ENCODE measurements around the gene SIPA1L3. TPM values are rescaled to one million over a fixed set of nuclear protein-coding genes. Genes with fewer than 3 reads are reported as not detected.

SIPA1L3 gene
- total and polyA plus RNA-seq, 4 donors: 9.6 to 50.5 (median 27.6) TPM

GRCh38 chr19:38196245-38196837, 289.3 kb downstream of the SIPA1L3 start:
- TF ChIP-seq CTCF (IDR thresholded peaks at IDR 0.05; ENCODE audit: control extremely low read depth, extremely low read depth): no peak
- Histone ChIP-seq H3K9me3 (ENCODE audit: control insufficient read depth in 4 of 4, insufficient read depth in 3 of 4, low read length in 3 of 4) (peaks cover 0 to 2% (median 0%) of the 10 kb centered on the region in 4 donors), H3K9ac (ENCODE audit: insufficient read depth in 1 of 2, low read length in 2 of 2) (no peak overlapping the region), H3K4me3 (no peak overlapping the region), H3K4me1 (ENCODE audit: control insufficient read depth in 5 of 5, insufficient read depth in 5 of 5, low read length in 5 of 5) (no peaks in the 10 kb centered on the region), H3K27ac (ENCODE audit: low read depth in 1 of 2, low read length in 1 of 2) (no peak overlapping the region), H3K36me3 (ENCODE audit: control insufficient read depth in 4 of 4, insufficient read depth in 4 of 4, low read length in 4 of 4) (peaks cover 0 to 39% (median 3%) of the 10 kb centered on the region in 4 donors), H3K27me3 (ENCODE audit: control insufficient read depth in 3 of 3, insufficient read depth in 3 of 3, low read length in 2 of 3) (no peaks in the 10 kb centered on the region)
- WGBS, 2 donors: 96 to 98% methylated on average over 13 of the region's 13 CpGs
- no peak for ATAC-seq (ENCODE audit: insufficient read depth, low FRiP score)
- no peak for DNase-seq

GRCh38 chr19:38196948-38197656, 290.1 kb downstream of the SIPA1L3 start:
- no peak for TF ChIP-seq CTCF (IDR thresholded peaks at IDR 0.05; ENCODE audit: control extremely low read depth, extremely low read depth)
- WGBS, 2 donors: 95% methylated on average over 23 of the region's 23 CpGs
- peaks cover 0 to 39% (median 8%) of the 10 kb centered on the region in 4 donors for H3K36me3 ChIP-seq (ENCODE audit: control insufficient read depth in 4 of 4, insufficient read depth in 4 of 4, low read length in 4 of 4)

GRCh38 chr19:38197937-38198704, 291.1 kb downstream of the SIPA1L3 start:
- 95% methylated on average over 25 of the region's 25 CpGs for WGBS, 2 donors
- Histone ChIP-seq H3K36me3 (ENCODE audit: control insufficient read depth in 4 of 4, insufficient read depth in 4 of 4, low read length in 4 of 4) (peaks cover 0 to 41% (median 9%) of the 10 kb centered on the region in 4 donors), H3K4me1 (ENCODE audit: control insufficient read depth in 5 of 5, insufficient read depth in 5 of 5, low read length in 5 of 5) (no peaks in the 10 kb centered on the region), H3K27ac (ENCODE audit: low read depth in 1 of 2, low read length in 1 of 2) (no peak overlapping the region), H3K4me3 (no peak overlapping the region), H3K27me3 (ENCODE audit: control insufficient read depth in 3 of 3, insufficient read depth in 3 of 3, low read length in 2 of 3) (no peaks in the 10 kb centered on the region), H3K9me3 (ENCODE audit: control insufficient read depth in 4 of 4, insufficient read depth in 3 of 4, low read length in 3 of 4) (peaks cover 0 to 2% (median 0%) of the 10 kb centered on the region in 4 donors), H3K9ac (ENCODE audit: insufficient read depth in 1 of 2, low read length in 2 of 2) (no peak overlapping the region)
- DNase-seq (no peak), ATAC-seq (ENCODE audit: insufficient read depth, low FRiP score) (no peak)
- TF ChIP-seq CTCF (IDR thresholded peaks at IDR 0.05; ENCODE audit: control extremely low read depth, extremely low read depth): no peak

More at GRCh38 chr19:38196948-38197656, 290.1 kb downstream of the SIPA1L3 start:
- H3K9me3 ChIP-seq (ENCODE audit: control insufficient read depth in 4 of 4, insufficient read depth in 3 of 4, low read length in 3 of 4): peaks cover 0 to 2% (median 0%) of the 10 kb centered on the region in 4 donors
- DNase-seq: no peak
- H3K9ac ChIP-seq (ENCODE audit: insufficient read depth in 1 of 2, low read length in 2 of 2): no peak overlapping the region
- no peaks in the 10 kb centered on the region for H3K4me1 ChIP-seq (ENCODE audit: control insufficient read depth in 5 of 5, insufficient read depth in 5 of 5, low read length in 5 of 5)
- no peaks in the 10 kb centered on the region for H3K27me3 ChIP-seq (ENCODE audit: control insufficient read depth in 3 of 3, insufficient read depth in 3 of 3, low read length in 2 of 3)
- ATAC-seq (ENCODE audit: insufficient read depth, low FRiP score): no peak
- no peak overlapping the region for H3K27ac ChIP-seq (ENCODE audit: low read depth in 1 of 2, low read length in 1 of 2)
- no peak overlapping the region for H3K4me3 ChIP-seq

All from lung (tissue), 12 donors.